Measurements from ENCODE around the gene MINDY4.

- TF ChIP-seq CTCF (IDR thresholded peaks at IDR 0.05) (no peak), EZH2 (IDR thresholded peaks at IDR 0.05; ENCODE audit: borderline replicate concordance, insufficient read depth, low read depth, low read length, poor library complexity, severe bottlenecking) (no peak)
These were observed 96.3 kb downstream of the MINDY4 start for GRCh38 chr7:30867483-30867882.
